OCI-LY1 (cell line): ENCODE measurements around the gene EPB41L2.

Experiments used
- H2AFZ ChIP-seq: fragments of 200-600 bp; sonication (generic), shearing (Covaris generic); 2 replicates; pipeline ENCODE4 v1.6.0; 2014; ENCODE audit warnings: antibody characterized with exemption, mild to moderate bottlenecking, low read length
- H3F3A ChIP-seq: fragments of 200-600 bp; sonication (generic), shearing (Covaris generic); 2 replicates; pipeline ENCODE4 v1.6.0; 2014; ENCODE audit warnings: mild to moderate bottlenecking, antibody characterized with exemption, low read length, moderate library complexity; ENCODE audit not compliant: insufficient read depth
- H3K27ac ChIP-seq: fragments of 200-600 bp; sonication (generic); 2 replicates; pipeline ENCODE4 v1.5.1; 2014; ENCODE audit warnings: low read length, mixed run types, mild to moderate bottlenecking, low read depth; ENCODE audit not compliant: poor library complexity, severe bottlenecking
- H3K27me3 ChIP-seq: fragments of 200-600 bp; sonication (generic); 2 replicates; pipeline ENCODE4 v1.6.0; 2014; ENCODE audit warnings: antibody characterized with exemption, mild to moderate bottlenecking, low read length, moderate library complexity; ENCODE audit not compliant: insufficient read depth
- H3K36me3 ChIP-seq: fragments of 200-600 bp; sonication (generic); 2 replicates; pipeline ENCODE4 v1.6.1; 2014; ENCODE audit warnings: mild to moderate bottlenecking, antibody characterized with exemption, low read length, moderate library complexity, mixed read lengths; ENCODE audit not compliant: insufficient read depth
- H3K4me1 ChIP-seq: fragments of 200-600 bp; sonication (generic); 2 replicates; pipeline ENCODE4 v1.5.1; 2014; ENCODE audit warnings: mild to moderate bottlenecking, low read length, moderate library complexity; ENCODE audit not compliant: insufficient read depth, severe bottlenecking
- H3K4me2 ChIP-seq: fragments of 200-600 bp; sonication (generic), shearing (Covaris generic); 2 replicates; pipeline ENCODE4 v1.6.1; 2014; ENCODE audit warnings: low read length
- H3K4me3 ChIP-seq: fragments of 200-600 bp; sonication (generic); 2 replicates; pipeline ENCODE4 v1.5.1; 2014; ENCODE audit warnings: low read length, low read depth, mild to moderate bottlenecking, mixed read lengths; ENCODE audit not compliant: poor library complexity, severe bottlenecking
- H3K79me2 ChIP-seq: fragments of 200-600 bp; shearing (Covaris generic); 2 replicates; pipeline ENCODE4 v1.6.1; 2016; ENCODE audit warnings: mixed run types, low read length, mixed read lengths; ENCODE audit not compliant: insufficient read depth
- H3K9ac ChIP-seq: fragments of 200-600 bp; sonication (generic), shearing (Covaris generic); 2 replicates; pipeline ENCODE4 v1.6.1; 2014; ENCODE audit warnings: mild to moderate bottlenecking, low read length, mixed read lengths
- H3K9me2 ChIP-seq: fragments of 200-600 bp; sonication (generic), shearing (Covaris generic); 2 replicates; pipeline ENCODE4 v1.6.1; 2014; ENCODE audit warnings: low read depth, mild to moderate bottlenecking, low read length, mixed read lengths
- H3K9me3 ChIP-seq: fragments of 200-600 bp; shearing (Covaris generic); 2 replicates; pipeline ENCODE4 v1.6.1; 2014; ENCODE audit warnings: low read length, mixed read lengths
- H4K20me1 ChIP-seq: fragments of 200-600 bp; sonication (generic), shearing (Covaris generic); 2 replicates; pipeline ENCODE4 v1.6.0; 2016; ENCODE audit warnings: mild to moderate bottlenecking, low read length; ENCODE audit not compliant: insufficient read depth
- EZH2 ChIP-seq: fragments of 200-600 bp; sonication (generic), shearing (Covaris generic); IDR thresholded peaks from 2 replicates; pipeline ENCODE4 v1.8.0; 2017; ENCODE audit warnings: borderline replicate concordance, mixed run types, mild to moderate bottlenecking, antibody characterized with exemption, low read length, moderate library complexity, mixed read lengths
- TF ChIP-seq, protein P1 (sequence below): fragments of 200-600 bp; sonication (generic), shearing (Covaris generic); IDR thresholded peaks from 2 replicates; pipeline ENCODE4 v1.5.1; 2017; ENCODE audit warnings: mild to moderate bottlenecking, antibody characterized with exemption, low read length, moderate library complexity, mixed read lengths

Gene EPB41L2

DNA sequence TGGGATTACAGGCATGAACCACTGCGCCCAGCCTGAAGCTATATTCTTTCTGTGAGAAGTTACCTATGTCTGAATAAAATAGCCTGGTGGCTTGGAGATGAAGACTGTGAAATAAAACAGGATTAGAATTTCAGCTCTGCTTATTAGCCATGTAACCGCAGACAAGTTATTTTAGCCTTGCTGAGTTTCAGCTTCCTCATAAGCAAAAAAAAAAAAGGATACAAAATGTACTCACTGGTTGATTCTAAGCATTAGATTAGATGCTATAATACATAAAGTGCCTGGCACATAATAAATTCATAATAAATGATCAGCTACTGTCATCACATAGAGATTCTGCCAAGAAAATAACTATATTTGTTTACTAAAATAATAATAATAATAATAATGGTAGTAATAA, 98.8 kb downstream of the EPB41L2 start:
- H3K79me2 ChIP-seq, result no peaks in the 10 kb centered on the region
- H3K9ac ChIP-seq, result no peak overlapping the region
- H3K4me2 ChIP-seq, result no peak overlapping the region
- H3K4me3 ChIP-seq, result no peak overlapping the region
- no peak overlapping the region for H2AFZ ChIP-seq
- H3F3A ChIP-seq, result no peaks in the 10 kb centered on the region
- H3K9me2 ChIP-seq, result no peaks in the 10 kb centered on the region
- no peaks in the 10 kb centered on the region for H3K4me1 ChIP-seq
- TF ChIP-seq EZH2, result no peak
- TF ChIP-seq, protein P1, sequence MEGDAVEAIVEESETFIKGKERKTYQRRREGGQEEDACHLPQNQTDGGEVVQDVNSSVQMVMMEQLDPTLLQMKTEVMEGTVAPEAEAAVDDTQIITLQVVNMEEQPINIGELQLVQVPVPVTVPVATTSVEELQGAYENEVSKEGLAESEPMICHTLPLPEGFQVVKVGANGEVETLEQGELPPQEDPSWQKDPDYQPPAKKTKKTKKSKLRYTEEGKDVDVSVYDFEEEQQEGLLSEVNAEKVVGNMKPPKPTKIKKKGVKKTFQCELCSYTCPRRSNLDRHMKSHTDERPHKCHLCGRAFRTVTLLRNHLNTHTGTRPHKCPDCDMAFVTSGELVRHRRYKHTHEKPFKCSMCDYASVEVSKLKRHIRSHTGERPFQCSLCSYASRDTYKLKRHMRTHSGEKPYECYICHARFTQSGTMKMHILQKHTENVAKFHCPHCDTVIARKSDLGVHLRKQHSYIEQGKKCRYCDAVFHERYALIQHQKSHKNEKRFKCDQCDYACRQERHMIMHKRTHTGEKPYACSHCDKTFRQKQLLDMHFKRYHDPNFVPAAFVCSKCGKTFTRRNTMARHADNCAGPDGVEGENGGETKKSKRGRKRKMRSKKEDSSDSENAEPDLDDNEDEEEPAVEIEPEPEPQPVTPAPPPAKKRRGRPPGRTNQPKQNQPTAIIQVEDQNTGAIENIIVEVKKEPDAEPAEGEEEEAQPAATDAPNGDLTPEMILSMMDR, result no peak
- H3K9me3 ChIP-seq, result no peaks in the 10 kb centered on the region
- no peak overlapping the region for H3K27ac ChIP-seq
- H4K20me1 ChIP-seq, result no peaks in the 10 kb centered on the region
- no peaks in the 10 kb centered on the region for H3K36me3 ChIP-seq
- H3K27me3 ChIP-seq, result no peaks in the 10 kb centered on the region

DNA sequence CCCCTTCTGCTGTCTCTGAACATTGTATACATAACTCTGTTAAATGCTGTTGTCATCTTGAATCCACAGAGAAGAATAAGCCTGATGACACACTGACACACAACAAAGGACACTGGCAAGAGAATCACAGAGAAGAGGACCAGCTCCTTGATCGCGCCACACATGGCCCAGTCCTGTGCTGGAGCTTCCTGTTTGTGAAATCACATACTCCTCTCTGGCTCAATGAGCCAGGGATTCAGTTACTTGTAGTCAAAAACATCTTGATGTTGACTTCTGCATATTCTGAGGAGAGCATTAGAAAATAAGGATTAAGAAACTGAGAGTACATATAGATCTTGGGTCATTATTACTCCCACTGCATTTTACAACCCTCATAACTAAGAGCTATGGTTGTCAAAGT, 100.1 kb downstream of the EPB41L2 start:
- Histone ChIP-seq H3K9me2 (no peaks in the 10 kb centered on the region), H3F3A (no peaks in the 10 kb centered on the region), H3K9me3 (no peaks in the 10 kb centered on the region), H3K4me3 (no peak overlapping the region), H3K79me2 (no peaks in the 10 kb centered on the region), H3K27me3 (no peaks in the 10 kb centered on the region), H3K9ac (no peak overlapping the region), H3K27ac (no peak overlapping the region), H4K20me1 (no peaks in the 10 kb centered on the region), H3K4me2 (no peak overlapping the region), H3K4me1 (no peaks in the 10 kb centered on the region), H2AFZ (no peak overlapping the region), H3K36me3 (no peaks in the 10 kb centered on the region)
- no peak for TF ChIP-seq EZH2
- TF ChIP-seq, protein P1, result no peak

DNA sequence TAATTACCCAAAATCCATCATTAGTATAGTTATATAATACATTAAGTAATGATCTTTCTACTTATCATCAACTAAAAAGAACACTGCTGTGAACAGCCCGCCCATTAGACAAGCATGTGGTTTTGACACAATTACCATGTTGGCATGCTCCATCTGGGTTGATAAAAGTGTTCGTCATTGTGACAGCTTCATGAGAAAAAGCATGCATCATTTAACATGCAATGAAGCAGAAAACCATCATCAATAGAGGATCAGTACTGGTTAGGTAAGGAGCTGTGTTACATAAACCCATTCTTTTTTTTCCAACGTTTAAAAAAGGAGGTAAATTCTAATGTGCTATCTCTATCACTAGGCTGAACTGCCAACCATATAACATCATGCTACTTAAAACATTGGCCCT, 101.9 kb downstream of the EPB41L2 start:
- Histone ChIP-seq H3K9me3 (no peaks in the 10 kb centered on the region), H3K9me2 (no peaks in the 10 kb centered on the region), H4K20me1 (no peaks in the 10 kb centered on the region), H3K9ac (no peak overlapping the region), H3K4me1 (no peaks in the 10 kb centered on the region), H3F3A (no peaks in the 10 kb centered on the region), H3K4me3 (no peak overlapping the region), H3K79me2 (no peaks in the 10 kb centered on the region), H3K27ac (no peak overlapping the region), H3K4me2 (no peak overlapping the region), H2AFZ (no peak overlapping the region), H3K27me3 (no peaks in the 10 kb centered on the region), H3K36me3 (no peaks in the 10 kb centered on the region)
- TF ChIP-seq EZH2, result no peak
- TF ChIP-seq, protein P1, result no peak
